ENCODE measurements around the gene CNPPD1.

Gene CNPPD1

GRCh38 chr2:219199470-219200211, 22.9 kb upstream of the CNPPD1 start:
- no peak for TF ChIP-seq CTCF (IDR thresholded peaks at IDR 0.05)
- H3K27ac ChIP-seq, result no peak overlapping the region

GRCh38 chr2:219198974-219199373, 22.2 kb upstream of the CNPPD1 start:
- Histone ChIP-seq H3K9me3 (no peaks in the 10 kb centered on the region), H3K4me3 (ENCODE audit: low read depth in 1 of 2, low read length in 1 of 2) (no peak overlapping the region), H3K27me3 (peaks cover 24% of the 10 kb centered on the region), H3K27ac (no peak overlapping the region), H3K36me3 (no peaks in the 10 kb centered on the region), H3K4me1 (ENCODE audit: control insufficient read depth in 1 of 2, insufficient read depth in 1 of 2, low read depth in 1 of 2, low read length in 1 of 2) (no peaks in the 10 kb centered on the region)
- no peak for TF ChIP-seq CTCF (IDR thresholded peaks at IDR 0.05)

More at GRCh38 chr2:219199470-219200211, 22.9 kb upstream of the CNPPD1 start:
- no peaks in the 10 kb centered on the region for H3K36me3 ChIP-seq
- peaks cover 24% of the 10 kb centered on the region for H3K27me3 ChIP-seq
- H3K9me3 ChIP-seq, result no peaks in the 10 kb centered on the region
- H3K4me3 ChIP-seq (ENCODE audit: low read depth in 1 of 2, low read length in 1 of 2), result no peak overlapping the region
- no peaks in the 10 kb centered on the region for H3K4me1 ChIP-seq (ENCODE audit: control insufficient read depth in 1 of 2, insufficient read depth in 1 of 2, low read depth in 1 of 2, low read length in 1 of 2)

- H3K27me3 ChIP-seq, result peaks cover 24% of the 10 kb centered on the region
- H3K9me3 ChIP-seq, result no peaks in the 10 kb centered on the region
- H3K27ac ChIP-seq, result no peak overlapping the region
- H3K4me1 ChIP-seq (ENCODE audit: control insufficient read depth in 1 of 2, insufficient read depth in 1 of 2, low read depth in 1 of 2, low read length in 1 of 2), result no peaks in the 10 kb centered on the region
- TF ChIP-seq CTCF (IDR thresholded peaks at IDR 0.05), result no peak
- no peak overlapping the region for H3K4me3 ChIP-seq (ENCODE audit: low read depth in 1 of 2, low read length in 1 of 2)
- H3K36me3 ChIP-seq, result no peaks in the 10 kb centered on the region
Measured at GRCh38 chr2:219197388-219197787, 20.7 kb upstream of the CNPPD1 start.

GRCh38 chr2:219186754-219187456, 10.2 kb upstream of the CNPPD1 start:
- Histone ChIP-seq H3K36me3 (peaks cover 48% of the 10 kb centered on the region), H3K27me3 (no peaks in the 10 kb centered on the region), H3K27ac (no peak overlapping the region), H3K4me1 (ENCODE audit: control insufficient read depth in 1 of 2, insufficient read depth in 1 of 2, low read depth in 1 of 2, low read length in 1 of 2) (peaks cover 19% of the 10 kb centered on the region in 2 experiments), H3K4me3 (ENCODE audit: low read depth in 1 of 2, low read length in 1 of 2) (no peak overlapping the region), H3K9me3 (no peaks in the 10 kb centered on the region)
- TF ChIP-seq CTCF (IDR thresholded peaks at IDR 0.05), result no peak

- Histone ChIP-seq H3K36me3 (peaks cover 76% of the 10 kb centered on the region), H3K9me3 (no peaks in the 10 kb centered on the region), H3K4me3 (ENCODE audit: low read depth in 1 of 2, low read length in 1 of 2) (no peak overlapping the region), H3K4me1 (ENCODE audit: control insufficient read depth in 1 of 2, insufficient read depth in 1 of 2, low read depth in 1 of 2, low read length in 1 of 2) (peaks cover 47% of the 10 kb centered on the region in 2 experiments), H3K27ac (no peak overlapping the region), H3K27me3 (no peaks in the 10 kb centered on the region)
- no peak for TF ChIP-seq CTCF (IDR thresholded peaks at IDR 0.05)
Measured at GRCh38 chr2:219184121-219184520, 7.4 kb upstream of the CNPPD1 start.

All from neutrophil (primary cell).